B cell (primary cell): Measurements from ENCODE around the gene NR1H2. TPM values are rescaled to one million over a fixed set of nuclear protein-coding genes. Genes with fewer than 3 reads are reported as not detected.
"Not testable (repeated sequence)": the region's sequence is repeated elsewhere in the genome, so short reads cannot be mapped to it uniquely, and the experiment has no call there.

Source experiments
- ATAC-seq: fragments of 200-7000 bp; cut with Tn5 transposase; one replicate; pipeline ENCODE4 v1.10.0; 2021; ENCODE audit warnings: low read depth, mild to moderate bottlenecking, moderate number of reproducible peaks, moderate library complexity
- CTCF ChIA-PET: fragments of 350-600 bp; sonication (Branson Sonifier 250); formaldehyde crosslinking; loops from one replicate; lab custom pipeline; 2021; ENCODE audit warnings: antibody characterized with exemption, inconsistent platforms; lab: Charles Lee
- POLR2A ChIA-PET: fragments of 350-600 bp; sonication (Branson Sonifier 250); formaldehyde crosslinking; loops from one replicate; lab custom pipeline; 2021; ENCODE audit warnings: antibody characterized with exemption; lab: Charles Lee
- DNase-seq: peaks from one replicate; pipeline ENCODE4 v3.0.0; 2013
- H2AFZ ChIP-seq: 2 replicates; pipeline ENCODE4 v1.6.1; 2012; ENCODE audit warnings: mild to moderate bottlenecking, low read depth, low read length; ENCODE audit not compliant: insufficient read depth, poor library complexity, severe bottlenecking
- H3K27ac ChIP-seq, 2 donors: 1 replicate in 1 of 2; 2 replicates in 1 of 2; pipeline ENCODE4 v1.5.1; 2012 to 2013; ENCODE audit warnings: low read length in 2 of 2, mild to moderate bottlenecking in 2 of 2, moderate library complexity in 1 of 2
- H3K27me3 ChIP-seq, 4 experiments: fragments of 200-600 bp in 1 of 4; sonication (generic) in 1 of 4; replicated peaks in 1 of 4; 1 replicate in 2 of 4; 2 replicates in 2 of 4; pipeline versions ENCODE4 v1.6.1 to v1.7.0; 2013 to 2016; ENCODE audit warnings: low read length in 3 of 4, mild to moderate bottlenecking in 2 of 4, mixed read lengths in 1 of 4, moderate library complexity in 1 of 4; ENCODE audit not compliant: insufficient read depth in 4 of 4, control insufficient read depth in 3 of 4; ENCODE audit errors: control extremely low read depth in 1 of 4
- H3K36me3 ChIP-seq, 2 experiments: replicated peaks in 1 of 2; 1 replicate in 1 of 2; 2 replicates in 1 of 2; pipeline versions ENCODE4 v1.6.1 to v1.7.1; 2013; ENCODE audit warnings: low read length in 1 of 2; ENCODE audit not compliant: insufficient read depth in 2 of 2, control insufficient read depth in 1 of 2; ENCODE audit errors: control extremely low read depth in 1 of 2, extremely low read depth in 1 of 2
- H3K4me1 ChIP-seq, 2 donors: fragments of 200-600 bp in 1 of 2; sonication (generic) in 1 of 2; 1 replicate in 1 of 2; 2 replicates in 1 of 2; pipeline versions ENCODE4 v1.5.1 to v1.6.1; 2013 to 2017; ENCODE audit warnings: low read length in 2 of 2; ENCODE audit not compliant: control insufficient read depth in 2 of 2, insufficient read depth in 2 of 2
- H3K4me2 ChIP-seq: replicated peaks from 2 replicates; pipeline ENCODE3; 2012; ENCODE audit warnings: mild to moderate bottlenecking, low read depth, low read length; ENCODE audit not compliant: poor library complexity, severe bottlenecking
- H3K4me3 ChIP-seq, 5 experiments: fragments of 200-600 bp in 1 of 5; sonication (generic) in 1 of 5; 1 replicate in 3 of 5; 2 replicates in 2 of 5; pipeline versions ENCODE4 v1.5.1 to v1.7.0; 2011 to 2016; ENCODE audit warnings: low read length in 4 of 5, mild to moderate bottlenecking in 4 of 5, low read depth in 2 of 5, control low read depth in 1 of 5, moderate library complexity in 1 of 5; ENCODE audit not compliant: insufficient read depth in 1 of 5; ENCODE audit errors: control extremely low read depth in 1 of 5, extremely low read depth in 1 of 5
- H3K79me2 ChIP-seq: fragments of 200-600 bp; sonication (generic); one replicate; pipeline ENCODE4 v1.6.0; 2016; ENCODE audit warnings: low read length; ENCODE audit not compliant: control insufficient read depth, insufficient read depth
- H3K9ac ChIP-seq: fragments of 200-600 bp; sonication (generic); 2 replicates; pipeline ENCODE4 v1.6.1; 2017; ENCODE audit warnings: mild to moderate bottlenecking, low read length, moderate library complexity
- H3K9me3 ChIP-seq, 3 donors: one replicate each; pipeline versions ENCODE4 v1.6.1 to v1.7.1; 2013; ENCODE audit warnings: low read length in 2 of 3; ENCODE audit not compliant: control insufficient read depth in 2 of 3, insufficient read depth in 1 of 3; ENCODE audit errors: control extremely low read depth in 1 of 3
- H4K20me1 ChIP-seq: 2 replicates; pipeline ENCODE4 v1.6.0; 2012; ENCODE audit warnings: mild to moderate bottlenecking, low read length; ENCODE audit not compliant: insufficient read depth, control insufficient read depth, poor library complexity, severe bottlenecking
- H3K27ac Mint-ChIP-seq: one replicate; pipeline ENCODE4 v1.8.0; 2021; ENCODE audit warnings: mixed read lengths
- H3K27me3 Mint-ChIP-seq: one replicate; pipeline ENCODE4 v1.8.0; 2021; ENCODE audit warnings: mixed read lengths
- H3K4me1 Mint-ChIP-seq: one replicate; pipeline ENCODE4 v1.8.0; 2021; ENCODE audit warnings: mixed read lengths
- H3K4me3 Mint-ChIP-seq: one replicate; pipeline ENCODE4 v1.8.0; 2021; ENCODE audit warnings: mixed read lengths
- H3K9me3 Mint-ChIP-seq: one replicate; pipeline ENCODE4 v1.8.0; 2022; ENCODE audit warnings: mixed read lengths; ENCODE audit not compliant: insufficient read depth
- CTCF ChIP-seq: fragments of 200-600 bp; IDR thresholded peaks from one replicate; pipeline ENCODE4 v1.8.0; 2022; ENCODE audit warnings: antibody characterized with exemption, mild to moderate bottlenecking
- EZH2 ChIP-seq: IDR thresholded peaks from 2 replicates; pipeline ENCODE4 v1.6.1; 2012; ENCODE audit warnings: borderline replicate concordance, low read depth, mild to moderate bottlenecking, moderate library complexity, low read length; ENCODE audit not compliant: insufficient read depth, poor library complexity, severe bottlenecking
- WGBS: methylation state at CpG from one replicate; pipeline ENCODE4 v1.1.5; 2013; ENCODE audit warnings: missing lambda C conversion rate; ENCODE audit not compliant: insufficient coverage; 5-methylcytosine and 5-hydroxymethylcytosine counted together
- intact Hi-C: fragments of 100-400 bp; cut with micrococcal nuclease; formaldehyde crosslinking; loops from one replicate; pipeline ENCODE4 v1.10.0; 2022
- polyA plus RNA-seq: library from polyadenylated mRNA; depleted of rRNA; stranded (reverse); fragments of >200 nt; gene quantifications from 2 replicates; pipeline ENCODE4 v1.2.3, GENCODE V29; 2012
- total RNA-seq, 2 donors: library from RNA; stranded (reverse); fragments of 120-200 nt in 1 of 2; gene quantifications; 1 replicate in 1 of 2; 2 replicates in 1 of 2; pipeline versions ENCODE4 v1.2.3 to v1.2.4, GENCODE V29; 2013 to 2022

Gene NR1H2
- total and polyA plus RNA-seq, 2 donors (not counting 1 experiment from before 2014, with no cell fraction given): 116 to 164 TPM

GRCh38 chr19:50390952-50391351 lies 14.7 kb downstream of the NR1H2 start:
- DNase-seq, H3K4me1 ChIP-seq, H3K27ac Mint-ChIP-seq, H3K27ac ChIP-seq, POLR2A ChIA-PET, H3K9me3 ChIP-seq, CTCF ChIA-PET, H2AFZ ChIP-seq, H3K9ac ChIP-seq, intact Hi-C loops, H3K4me2 ChIP-seq, ATAC-seq, H3K27me3 Mint-ChIP-seq, H3K4me1 Mint-ChIP-seq, H3K27me3 ChIP-seq, H3K4me3 Mint-ChIP-seq, H3K4me3 ChIP-seq, H3K9me3 Mint-ChIP-seq, H4K20me1 ChIP-seq: not testable (repeated sequence)
- Histone ChIP-seq H3K36me3 (peaks cover 0 to 11% of the 10 kb centered on the region in 2 experiments), H3K79me2 (peaks cover 62% of the 10 kb centered on the region)
- 99% methylated on average over 17 of the region's 23 CpGs for WGBS

GRCh38 chr19:50392759-50393158 lies 16.5 kb downstream of the NR1H2 start:
- Histone ChIP-seq H3K79me2 (peaks cover 46% of the 10 kb centered on the region), H2AFZ (no peak overlapping the region), H4K20me1 (no peaks in the 10 kb centered on the region), H3K4me2 (no peak overlapping the region), H3K27ac (no peak overlapping the region), H3K27me3 (no peaks in the 10 kb centered on the region), H3K4me1 (no peaks in the 10 kb centered on the region), H3K9me3 (no peaks in the 10 kb centered on the region), H3K4me3 (no peak overlapping the region), H3K9ac (no peak overlapping the region), H3K36me3 (peaks cover 0 to 3% of the 10 kb centered on the region in 2 experiments)
- Mint-ChIP-seq H3K4me3 (no peak overlapping the region), H3K27me3 (no peaks in the 10 kb centered on the region), H3K27ac (no peak overlapping the region), H3K9me3 (no peaks in the 10 kb centered on the region), H3K4me1 (peaks cover 1% of the 10 kb centered on the region)
- TF ChIP-seq CTCF (no peak), EZH2 (no peak)
- WGBS: no CpG with 5 or more reads among the region's 5 CpGs
- DNase-seq (no peak), ATAC-seq (no peak)
- POLR2A ChIA-PET: no interaction called here
- intact Hi-C loops: no loop called here
- CTCF ChIA-PET: no interaction called here
